Esophagus squamous epithelium (tissue), 4 donors: Measurements from ENCODE around the gene TMEM165.
A peak's percentile ranks its signal among the peaks of the same experiment; 100 is the strongest.

Experiments
- CTCF ChIP-seq, 6 experiments: fragments of 450-650 bp in 4 of 6; fragments of 200-600 bp in 2 of 6; sonication (generic) in 2 of 6; IDR thresholded peaks; one replicate each; pipeline ENCODE4 v1.5.1; 2016 to 2019; ENCODE audit warnings: antibody characterized with exemption in 6 of 6, mild to moderate bottlenecking in 4 of 6, moderate library complexity in 4 of 6
- POLR2A ChIP-seq, 4 donors: fragments of 450-650 bp; IDR thresholded peaks; one replicate each; pipeline ENCODE4 v1.6.1; 2017; ENCODE audit warnings: antibody characterized with exemption in 4 of 4, mild to moderate bottlenecking in 4 of 4, moderate library complexity in 3 of 4

- TF ChIP-seq CTCF (IDR thresholded peaks at IDR 0.05) (peak in 2 of 6 experiments; percentile 4 to 37), POLR2A (IDR thresholded peaks at IDR 0.05) (no peak)
These were observed 584 bp upstream of the TMEM165 start for GRCh38 chr4:55395218-55395528.
